ENCODE results near the gene ATG2A.

Gene ATG2A

GRCh38 chr11:64933935-64934681, 17.1 kb upstream of the ATG2A start:
- Histone ChIP-seq H3K9me3 (ENCODE audit: severe bottlenecking) (no peaks in the 10 kb centered on the region), H3K4me3 (ENCODE audit: low read depth, low read length) (no peak overlapping the region), H3K27ac (no peak overlapping the region), H3K27me3 (ENCODE audit: insufficient read depth, low read depth, severe bottlenecking) (no peaks in the 10 kb centered on the region), H3K36me3 (peaks cover 13% of the 10 kb centered on the region)
- no peak for TF ChIP-seq CTCF (IDR thresholded peaks at IDR 0.05; ENCODE audit: low read depth, low read length)
- no peak for DNase-seq

GRCh38 chr11:64933213-64933934, 16.4 kb upstream of the ATG2A start:
- H3K27ac ChIP-seq: no peak overlapping the region
- no peaks in the 10 kb centered on the region for H3K9me3 ChIP-seq (ENCODE audit: severe bottlenecking)
- H3K27me3 ChIP-seq (ENCODE audit: insufficient read depth, low read depth, severe bottlenecking): no peaks in the 10 kb centered on the region
- TF ChIP-seq CTCF (IDR thresholded peaks at IDR 0.05; ENCODE audit: low read depth, low read length): no peak
- no peak for DNase-seq
- peaks cover 13% of the 10 kb centered on the region for H3K36me3 ChIP-seq
- H3K4me3 ChIP-seq (ENCODE audit: low read depth, low read length): no peak overlapping the region

- Histone ChIP-seq H3K36me3 (peaks cover 13% of the 10 kb centered on the region), H3K27ac (no peak overlapping the region), H3K4me3 (ENCODE audit: low read depth, low read length) (no peak overlapping the region), H3K27me3 (ENCODE audit: insufficient read depth, low read depth, severe bottlenecking) (no peaks in the 10 kb centered on the region), H3K9me3 (ENCODE audit: severe bottlenecking) (no peaks in the 10 kb centered on the region)
- no peak for DNase-seq
- no peak for TF ChIP-seq CTCF (IDR thresholded peaks at IDR 0.05; ENCODE audit: low read depth, low read length)
Measured at GRCh38 chr11:64932324-64932723, 15.3 kb upstream of the ATG2A start.

GRCh38 chr11:64931290-64931689, 14.3 kb upstream of the ATG2A start:
- TF ChIP-seq CTCF (IDR thresholded peaks at IDR 0.05; ENCODE audit: low read depth, low read length): no peak
- Histone ChIP-seq H3K36me3 (peaks cover 13% of the 10 kb centered on the region), H3K27ac (no peak overlapping the region), H3K4me3 (ENCODE audit: low read depth, low read length) (no peak overlapping the region), H3K9me3 (ENCODE audit: severe bottlenecking) (no peaks in the 10 kb centered on the region), H3K27me3 (ENCODE audit: insufficient read depth, low read depth, severe bottlenecking) (no peaks in the 10 kb centered on the region)
- no peak for DNase-seq

GRCh38 chr11:64930340-64930739, 13.3 kb upstream of the ATG2A start:
- Histone ChIP-seq H3K27me3 (ENCODE audit: insufficient read depth, low read depth, severe bottlenecking) (no peaks in the 10 kb centered on the region), H3K4me3 (ENCODE audit: low read depth, low read length) (no peak overlapping the region), H3K9me3 (ENCODE audit: severe bottlenecking) (no peaks in the 10 kb centered on the region), H3K27ac (no peak overlapping the region), H3K36me3 (peaks cover 13% of the 10 kb centered on the region)
- no peak for DNase-seq
- TF ChIP-seq CTCF (IDR thresholded peaks at IDR 0.05; ENCODE audit: low read depth, low read length): no peak
